Esophagus (tissue), 2 donors: Measurements from ENCODE around the gene RTKN2. TPM values are rescaled to one million over a fixed set of nuclear protein-coding genes. Genes with fewer than 3 reads are reported as not detected.

Source experiments
- H3K27ac ChIP-seq, 2 donors: one replicate each; pipeline ENCODE4 v1.5.1; 2013; ENCODE audit warnings: low read depth in 2 of 2, mild to moderate bottlenecking in 2 of 2, inconsistent platforms in 1 of 2, low read length in 1 of 2, moderate library complexity in 1 of 2
- H3K27me3 ChIP-seq, 2 donors: one replicate each; pipeline ENCODE4 v1.6.1; 2013; ENCODE audit warnings: low read length in 2 of 2, control low read depth in 1 of 2, mild to moderate bottlenecking in 1 of 2; ENCODE audit not compliant: insufficient read depth in 2 of 2, control insufficient read depth in 1 of 2
- H3K36me3 ChIP-seq, 2 donors: one replicate each; pipeline ENCODE4 v1.6.1; 2013; ENCODE audit warnings: low read length in 1 of 2; ENCODE audit not compliant: control insufficient read depth in 2 of 2, insufficient read depth in 2 of 2
- H3K4me1 ChIP-seq, 2 donors: one replicate each; pipeline ENCODE4 v1.6.1; 2013; ENCODE audit warnings: low read length in 1 of 2; ENCODE audit not compliant: control insufficient read depth in 2 of 2, insufficient read depth in 2 of 2
- H3K4me3 ChIP-seq, 2 donors: one replicate each; pipeline ENCODE4 v1.5.1; 2013; ENCODE audit warnings: low read length in 2 of 2, mild to moderate bottlenecking in 2 of 2, low read depth in 1 of 2, moderate library complexity in 1 of 2
- H3K9me3 ChIP-seq, 2 donors: one replicate each; pipeline ENCODE4 v1.6.1; 2013; ENCODE audit warnings: mild to moderate bottlenecking in 2 of 2, low read depth in 1 of 2, low read length in 1 of 2, moderate library complexity in 1 of 2; ENCODE audit not compliant: control insufficient read depth in 2 of 2, insufficient read depth in 1 of 2
- WGBS, 2 donors: extraction: QIAGEN DNeasy Blood & Tissue Kit; methylation state at CpG; one replicate each; pipeline ENCODE4 v1.1.7; 2013; 5-methylcytosine and 5-hydroxymethylcytosine counted together
- polyA plus RNA-seq, 2 donors: library from polyadenylated mRNA; stranded (reverse); fragments of 200-250 nt; gene quantifications; one replicate each; pipeline ENCODE4 v1.2.3, GENCODE V29; 2013
- donor health status: healthy with polysubstance abuse.
- donor health status: Bipolar disorder and iron deficiency.

Gene RTKN2, protein sequence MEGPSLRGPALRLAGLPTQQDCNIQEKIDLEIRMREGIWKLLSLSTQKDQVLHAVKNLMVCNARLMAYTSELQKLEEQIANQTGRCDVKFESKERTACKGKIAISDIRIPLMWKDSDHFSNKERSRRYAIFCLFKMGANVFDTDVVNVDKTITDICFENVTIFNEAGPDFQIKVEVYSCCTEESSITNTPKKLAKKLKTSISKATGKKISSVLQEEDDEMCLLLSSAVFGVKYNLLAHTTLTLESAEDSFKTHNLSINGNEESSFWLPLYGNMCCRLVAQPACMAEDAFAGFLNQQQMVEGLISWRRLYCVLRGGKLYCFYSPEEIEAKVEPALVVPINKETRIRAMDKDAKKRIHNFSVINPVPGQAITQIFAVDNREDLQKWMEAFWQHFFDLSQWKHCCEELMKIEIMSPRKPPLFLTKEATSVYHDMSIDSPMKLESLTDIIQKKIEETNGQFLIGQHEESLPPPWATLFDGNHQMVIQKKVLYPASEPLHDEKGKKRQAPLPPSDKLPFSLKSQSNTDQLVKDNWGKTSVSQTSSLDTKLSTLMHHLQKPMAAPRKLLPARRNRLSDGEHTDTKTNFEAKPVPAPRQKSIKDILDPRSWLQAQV
- polyA plus RNA-seq = 1 to 10 TPM; 7.3 to 7.8 TPM

DNA sequence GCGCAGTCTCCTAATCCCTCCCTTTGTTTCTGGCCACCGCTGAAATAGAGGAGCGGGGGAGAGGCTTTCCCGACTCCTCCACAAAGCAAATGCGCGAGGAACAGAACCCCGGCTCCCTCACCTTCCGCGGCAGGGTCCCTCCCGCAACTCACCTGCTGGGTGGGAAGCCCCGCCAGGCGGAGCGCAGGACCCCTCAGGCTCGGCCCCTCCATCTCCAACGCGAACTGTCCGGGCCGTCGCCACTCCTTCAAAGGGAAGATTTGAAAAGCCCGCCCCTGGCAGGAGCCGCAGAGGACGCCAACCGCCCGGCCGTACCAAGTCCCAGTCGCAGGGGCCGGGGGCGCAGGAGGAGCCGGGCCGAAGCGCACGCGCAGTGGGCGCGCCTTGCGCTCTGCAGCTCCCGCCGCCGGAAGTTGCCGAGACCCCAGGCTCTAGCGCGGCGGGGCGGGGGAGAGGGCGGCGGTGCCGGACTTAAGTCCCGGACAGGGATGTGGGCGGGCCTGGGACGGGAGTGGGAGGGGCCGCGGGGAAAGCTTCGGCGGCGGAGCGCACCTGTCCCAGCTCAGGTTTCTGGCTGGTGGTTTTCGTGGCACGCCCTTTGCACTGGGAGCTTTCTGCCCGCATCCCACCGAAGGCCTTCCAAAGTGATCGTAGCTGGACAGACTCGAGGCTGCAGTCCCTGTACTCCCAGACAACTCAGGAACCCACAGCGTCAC, at the start of gene RTKN2:
Gene RTKN2, minus strand, starts transcription at position 446 of the 716 bp plus-strand sequence. Its CDS starts 234 bp downstream, at position 212.
- Histone ChIP-seq H3K4me1 (no peaks in the 10 kb centered on the region), H3K27me3 (no peaks in the 10 kb centered on the region), H3K27ac (peak within 1 kb of the TSS; percentile 60 to 80), H3K4me3 (peak within 1 kb of the TSS; percentile 67 to 72), H3K9me3 (no peaks in the 10 kb centered on the region), H3K36me3 (no peaks in the 10 kb centered on the region)
- 0 to 1% methylated on average over 49 to 63 of the region's 63 CpGs for WGBS, 2 donors

DNA sequence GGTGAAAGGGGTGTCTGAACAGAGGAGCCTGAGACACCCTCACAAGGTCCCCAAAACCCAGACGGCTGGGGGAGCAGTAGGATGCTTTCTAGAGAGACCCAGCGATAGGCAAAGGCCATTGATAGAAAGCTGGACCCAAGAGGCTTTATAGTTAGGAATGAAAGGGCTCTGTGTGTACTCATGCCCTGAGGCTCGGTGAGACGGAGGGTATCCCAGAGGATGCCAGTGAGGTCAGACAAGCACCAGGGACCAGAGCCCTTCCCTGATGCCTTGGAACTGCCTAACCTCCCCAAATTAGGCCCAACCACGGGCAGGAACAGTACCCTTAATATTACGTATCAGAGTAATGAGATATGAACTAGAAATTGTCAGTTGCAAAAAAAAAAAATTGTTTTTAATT, 48.6 kb upstream of the RTKN2 start:
- no peaks in the 10 kb centered on the region for H3K27me3 ChIP-seq
- no peaks in the 10 kb centered on the region for H3K4me1 ChIP-seq
- WGBS, 2 donors = 77% methylated on average over 6 of the region's 6 CpGs
- H3K9me3 ChIP-seq = no peaks in the 10 kb centered on the region
- no peak overlapping the region for H3K27ac ChIP-seq
- no peak overlapping the region for H3K4me3 ChIP-seq
- H3K36me3 ChIP-seq = no peaks in the 10 kb centered on the region

DNA sequence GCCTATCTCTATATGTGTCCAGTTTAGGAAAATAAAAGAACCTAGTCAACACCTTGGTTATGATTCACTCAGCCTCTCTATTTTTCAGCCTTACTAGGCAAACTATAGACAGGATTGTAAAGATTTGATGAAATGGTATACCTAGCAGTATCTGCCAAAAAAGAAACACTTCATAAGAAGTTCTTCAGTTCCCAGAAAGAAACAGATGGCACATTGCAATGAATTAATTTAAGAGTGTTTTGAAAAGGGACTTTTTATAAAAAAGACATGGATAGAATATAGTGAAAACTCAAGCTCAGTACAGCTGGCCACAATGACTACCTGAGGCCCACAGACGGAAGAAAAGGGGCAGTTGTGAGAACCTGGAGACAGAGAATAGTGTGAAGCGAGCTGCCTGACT, 40.6 kb upstream of the RTKN2 start:
- H3K27ac ChIP-seq = no peak overlapping the region
- no peaks in the 10 kb centered on the region for H3K27me3 ChIP-seq
- H3K4me1 ChIP-seq = no peaks in the 10 kb centered on the region
- H3K4me3 ChIP-seq = no peak overlapping the region
- 84 to 90% methylated on average over 2 of the region's 2 CpGs for WGBS, 2 donors
- H3K36me3 ChIP-seq = no peaks in the 10 kb centered on the region
- H3K9me3 ChIP-seq = no peaks in the 10 kb centered on the region

DNA sequence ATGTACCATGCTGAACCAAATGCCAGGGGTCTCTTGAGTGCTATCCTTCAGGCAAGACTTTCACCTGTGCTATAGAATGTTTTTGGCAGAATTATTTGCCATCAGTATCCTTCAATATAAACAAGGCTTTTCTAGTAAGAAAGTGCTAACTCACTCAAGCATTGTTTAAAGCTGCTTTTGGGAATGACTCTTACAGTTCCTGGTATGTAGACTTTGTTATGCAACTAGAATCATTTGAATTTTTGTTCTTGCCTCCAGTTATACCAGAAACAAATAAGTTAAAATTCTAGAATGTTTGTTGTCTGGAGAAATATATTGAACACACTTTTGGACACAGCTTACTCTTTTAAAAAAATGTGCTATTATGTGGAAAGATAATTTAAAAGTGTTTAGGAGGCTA, 39.5 kb upstream of the RTKN2 start:
- Histone ChIP-seq H3K4me3 (no peak overlapping the region), H3K27ac (no peak overlapping the region), H3K9me3 (no peaks in the 10 kb centered on the region), H3K4me1 (no peaks in the 10 kb centered on the region), H3K27me3 (no peaks in the 10 kb centered on the region), H3K36me3 (no peaks in the 10 kb centered on the region)

DNA sequence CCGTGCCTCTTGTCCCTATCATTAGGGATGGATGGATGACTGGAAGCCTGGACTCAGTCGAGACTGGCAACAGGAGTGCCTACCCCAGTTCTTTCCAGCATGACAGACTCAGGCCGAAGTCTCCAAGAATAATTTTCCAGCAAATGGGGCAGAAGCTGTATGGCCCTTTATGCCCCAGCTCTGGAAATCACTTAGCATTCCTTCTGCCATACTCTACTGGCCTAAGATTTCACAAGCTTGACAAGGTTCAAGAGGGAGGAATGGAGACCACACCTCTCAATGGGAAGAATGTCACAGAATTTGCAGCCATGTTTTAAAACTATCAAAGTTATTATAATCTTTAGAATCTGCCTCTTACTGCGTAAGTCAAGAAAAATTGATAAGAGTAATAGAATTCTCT, 39.0 kb upstream of the RTKN2 start:
- H3K4me3 ChIP-seq = no peak overlapping the region
- H3K27me3 ChIP-seq = no peaks in the 10 kb centered on the region
- H3K36me3 ChIP-seq = no peaks in the 10 kb centered on the region
- H3K9me3 ChIP-seq = no peaks in the 10 kb centered on the region
- H3K27ac ChIP-seq = no peak overlapping the region
- no peaks in the 10 kb centered on the region for H3K4me1 ChIP-seq
- WGBS, 2 donors = 43 to 45% methylated on average over 4 of the region's 4 CpGs

DNA sequence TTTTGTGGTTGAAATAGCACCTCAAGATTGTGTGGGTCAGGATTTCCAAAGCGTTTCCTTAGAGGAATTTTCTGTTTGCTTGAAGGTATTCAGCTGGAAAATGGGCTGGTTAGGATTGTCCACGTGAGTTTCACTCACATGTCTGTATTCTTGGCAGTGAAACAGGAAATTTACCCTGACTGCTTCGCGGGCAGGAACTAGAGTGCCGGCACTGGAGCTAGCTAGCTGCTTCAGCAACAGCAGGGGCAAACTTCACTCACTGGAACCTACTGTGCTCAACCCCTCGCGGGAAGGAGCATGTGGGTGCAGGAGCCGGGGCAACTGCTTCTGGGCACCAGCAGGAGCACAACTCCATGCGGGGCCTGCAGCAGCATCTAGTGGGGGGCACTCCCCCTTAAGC, 38.0 kb upstream of the RTKN2 start:
- WGBS, 2 donors = 69 to 73% methylated on average over 9 of the region's 9 CpGs
- H3K27me3 ChIP-seq = no peaks in the 10 kb centered on the region
- H3K4me1 ChIP-seq = no peaks in the 10 kb centered on the region
- no peak overlapping the region for H3K27ac ChIP-seq
- no peak overlapping the region for H3K4me3 ChIP-seq
- no peaks in the 10 kb centered on the region for H3K36me3 ChIP-seq
- no peaks in the 10 kb centered on the region for H3K9me3 ChIP-seq

DNA sequence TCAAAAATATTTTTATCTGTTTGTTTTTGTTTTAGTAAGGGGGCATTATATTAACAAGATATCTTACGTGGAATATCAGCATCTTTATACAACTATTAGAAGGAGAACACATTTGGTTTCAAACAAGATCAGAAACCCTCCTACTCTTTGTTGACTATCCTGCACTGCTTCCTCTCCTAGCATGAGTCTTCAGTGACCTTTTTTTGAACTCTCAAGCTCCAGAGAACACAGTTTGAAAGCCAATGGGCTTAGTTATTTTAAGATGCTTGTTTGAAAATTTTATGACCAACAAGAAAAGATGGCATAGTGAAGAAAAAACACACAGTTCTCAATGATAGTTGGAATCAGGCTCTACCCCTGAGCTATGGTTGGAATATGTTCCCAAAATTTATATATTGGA, 37.2 kb upstream of the RTKN2 start:
- H3K4me3 ChIP-seq = no peak overlapping the region
- no peaks in the 10 kb centered on the region for H3K36me3 ChIP-seq
- no peaks in the 10 kb centered on the region for H3K9me3 ChIP-seq
- H3K27me3 ChIP-seq = no peaks in the 10 kb centered on the region
- H3K4me1 ChIP-seq = no peaks in the 10 kb centered on the region
- no peak overlapping the region for H3K27ac ChIP-seq
- 72 to 87% methylated on average over 1 of the region's 1 CpG for WGBS, 2 donors

DNA sequence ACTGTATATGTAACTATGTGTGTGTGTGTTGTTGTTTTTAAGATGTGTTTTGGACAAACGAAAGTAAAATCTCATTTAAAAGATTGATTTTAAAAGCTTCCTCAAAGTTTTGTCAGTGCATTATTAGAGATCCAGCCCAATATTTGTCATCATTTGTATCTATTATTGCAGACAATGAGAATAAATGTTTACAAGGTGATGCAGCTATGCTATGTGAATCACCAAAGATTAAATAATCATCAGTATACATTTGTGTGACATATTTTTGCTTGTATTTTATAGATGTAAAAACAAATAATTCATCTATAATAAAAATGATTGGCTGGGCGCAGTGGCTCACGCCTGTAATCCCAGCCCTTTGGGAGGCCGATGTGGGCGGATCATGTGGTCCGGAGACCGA, 35.3 kb upstream of the RTKN2 start:
- WGBS, 2 donors = 93 to 95% methylated on average over 7 of the region's 7 CpGs
- H3K27ac ChIP-seq = no peak overlapping the region
- no peaks in the 10 kb centered on the region for H3K4me1 ChIP-seq

DNA sequence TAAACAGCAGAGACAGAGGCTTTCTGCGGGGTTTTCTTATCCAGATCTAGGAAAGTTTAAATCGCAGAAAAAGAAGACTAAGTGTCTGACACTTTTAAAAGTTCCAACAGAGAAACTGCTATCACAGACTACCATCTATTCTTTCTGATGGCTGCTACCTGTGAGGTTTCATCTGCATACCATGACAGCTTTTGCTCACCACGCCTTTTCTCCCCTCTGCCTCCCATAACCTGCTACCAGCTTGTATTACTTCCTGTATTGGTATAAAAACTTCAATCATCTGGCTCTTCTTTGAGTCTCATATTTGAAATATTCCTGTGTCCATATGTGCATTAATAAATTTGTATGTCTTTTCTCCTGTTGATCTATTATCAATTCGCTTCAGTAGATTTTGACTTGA, 34.1 kb upstream of the RTKN2 start:
- H3K4me1 ChIP-seq = no peaks in the 10 kb centered on the region
- no peaks in the 10 kb centered on the region for H3K27me3 ChIP-seq
- no peaks in the 10 kb centered on the region for H3K36me3 ChIP-seq
- WGBS, 2 donors = 79 to 86% methylated on average over 4 of the region's 4 CpGs
- H3K9me3 ChIP-seq = no peaks in the 10 kb centered on the region
- H3K27ac ChIP-seq = no peak overlapping the region
- no peak overlapping the region for H3K4me3 ChIP-seq

More for the DNA sequence above, 35.3 kb upstream of the RTKN2 start:
- no peaks in the 10 kb centered on the region for H3K9me3 ChIP-seq
- H3K27me3 ChIP-seq = no peaks in the 10 kb centered on the region
- no peaks in the 10 kb centered on the region for H3K36me3 ChIP-seq
- H3K4me3 ChIP-seq = no peak overlapping the region
